ENCODE data around the gene ANKRD24.

DNA sequence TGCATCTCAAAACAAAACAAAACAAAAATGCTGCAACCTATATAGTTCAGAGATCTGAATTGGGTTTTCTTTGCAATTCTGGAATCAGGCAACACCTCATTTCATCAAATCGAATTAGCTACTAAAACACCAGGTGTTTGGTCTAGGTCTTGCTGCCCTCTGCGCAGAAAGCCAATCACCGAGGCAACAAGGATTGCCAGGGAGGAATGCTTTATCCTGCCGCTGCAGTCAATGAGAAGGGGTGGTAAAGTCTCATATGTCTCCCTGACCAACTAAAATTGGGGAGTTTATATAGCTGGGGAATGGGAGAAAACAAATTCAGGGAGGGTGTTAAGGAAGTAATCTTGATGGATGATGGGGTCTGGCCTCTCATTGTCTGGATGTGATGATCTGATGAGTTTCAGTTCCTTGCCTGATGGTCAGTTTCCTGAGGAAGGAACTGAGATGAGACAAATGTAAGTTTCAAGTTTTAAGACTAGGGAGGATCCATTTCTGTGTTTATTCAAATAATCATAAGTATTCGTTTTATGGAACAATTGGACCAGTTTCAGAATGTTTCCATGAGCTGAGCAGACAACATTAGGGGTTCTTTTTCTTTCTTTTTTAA is 59.4 kb downstream of the ANKRD24 start:
- no peak for TF ChIP-seq CTCF (IDR thresholded peaks at IDR 0.05)
- TF ChIP-seq POLR2A (IDR thresholded peaks at IDR 0.05): no peak

Measured in thyroid gland (tissue), 4 donors.